Neural cell (in vitro differentiated cells): ENCODE data around the gene PTCD1.

Source experiments
- EP300 ChIP-seq: fragments of 450-650 bp; conservative IDR thresholded peaks from 2 replicates; pipeline ENCODE4 v1.6.1; 2014; ENCODE audit warnings: antibody characterized with exemption, mild to moderate bottlenecking, moderate library complexity; ENCODE audit not compliant: poor library complexity, severe bottlenecking
- EZH2 ChIP-seq: fragments of 200-600, 300-800 bp; shearing (Covaris generic), sonication (generic); IDR thresholded peaks from 2 replicates; pipeline ENCODE4 v1.6.1; 2014; ENCODE audit warnings: antibody characterized with exemption, low read length, borderline replicate concordance, mild to moderate bottlenecking; ENCODE audit not compliant: insufficient read depth, poor library complexity, severe bottlenecking
- MXI1 ChIP-seq: fragments of 450-650 bp; conservative IDR thresholded peaks from 2 replicates; pipeline ENCODE4 v1.6.1; 2014; ENCODE audit warnings: antibody characterized with exemption, mild to moderate bottlenecking; ENCODE audit not compliant: poor library complexity, severe bottlenecking
- RAD21 ChIP-seq: fragments of 450-650 bp; conservative IDR thresholded peaks from 2 replicates; pipeline ENCODE4 v1.6.1; 2014; ENCODE audit warnings: antibody characterized with exemption, mild to moderate bottlenecking, moderate library complexity
- REST ChIP-seq: IDR thresholded peaks from 2 replicates; pipeline ENCODE4 v1.6.1; 2012; ENCODE audit warnings: borderline replicate concordance
- SMC3 ChIP-seq: fragments of 450-650 bp; conservative IDR thresholded peaks from 2 replicates; pipeline ENCODE4 v1.6.1; 2014; ENCODE audit warnings: antibody characterized with exemption, mild to moderate bottlenecking, moderate library complexity; ENCODE audit not compliant: poor library complexity
- TF ChIP-seq, protein P1 (sequence below): fragments of 450-650 bp; IDR thresholded peaks from 2 replicates; pipeline ENCODE4 v1.5.1; 2014; ENCODE audit warnings: antibody characterized with exemption, mild to moderate bottlenecking, moderate library complexity; ENCODE audit not compliant: poor library complexity, severe bottlenecking

DNA sequence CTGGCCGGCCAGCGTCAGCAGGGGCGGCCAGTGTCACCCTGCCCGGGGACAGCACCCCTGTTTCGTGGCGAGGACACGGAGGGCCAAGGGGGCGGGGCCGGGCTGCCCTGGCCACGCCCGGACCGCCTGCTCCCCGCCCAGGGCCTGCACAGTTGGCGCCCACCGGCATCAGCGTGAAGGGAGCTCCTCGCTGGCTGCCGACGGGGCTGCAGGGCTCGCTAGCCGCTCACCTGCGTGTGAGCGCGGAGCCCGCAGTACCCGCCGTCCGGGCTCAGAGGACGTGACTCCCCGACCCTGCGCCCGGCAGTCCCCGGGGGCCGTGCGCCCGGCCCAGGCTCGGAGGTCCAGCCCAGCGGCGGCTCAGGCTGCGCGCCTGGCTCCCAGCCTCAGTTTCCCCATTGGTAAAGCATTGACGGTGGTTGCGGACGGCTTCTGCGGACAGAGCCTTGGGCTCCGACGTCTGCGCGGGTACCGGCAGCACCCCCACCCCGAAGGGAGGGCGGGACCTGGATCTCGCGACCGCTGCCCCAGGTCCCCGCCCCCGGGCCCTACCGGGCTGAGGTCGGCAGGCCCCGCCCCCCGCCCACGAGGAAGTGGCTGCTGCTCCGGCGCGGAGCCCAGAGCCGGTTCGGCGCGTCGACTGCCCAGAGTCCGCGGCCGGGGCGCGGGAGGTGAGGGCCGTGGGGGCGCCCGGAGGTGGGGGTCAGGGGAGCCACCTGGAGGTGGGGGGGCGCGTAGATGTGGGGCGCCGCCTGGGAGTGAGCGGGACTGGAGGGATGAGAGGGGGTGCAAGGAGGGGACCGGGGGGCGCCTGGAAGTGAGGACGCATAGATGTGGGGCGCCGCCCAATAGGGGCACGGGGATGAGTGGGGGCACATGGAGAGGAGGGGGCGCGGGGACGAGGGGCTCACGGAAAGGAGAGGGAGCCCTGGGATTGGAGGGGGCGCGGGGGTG lies 64.2 kb downstream of the PTCD1 start, which contains the start of gene ARPC1B:
- TF ChIP-seq REST (no peak), EP300 (no peak), EZH2 (no peak), SMC3 (no peak), MXI1 (no peak), RAD21 (no peak)
- TF ChIP-seq, protein P1, sequence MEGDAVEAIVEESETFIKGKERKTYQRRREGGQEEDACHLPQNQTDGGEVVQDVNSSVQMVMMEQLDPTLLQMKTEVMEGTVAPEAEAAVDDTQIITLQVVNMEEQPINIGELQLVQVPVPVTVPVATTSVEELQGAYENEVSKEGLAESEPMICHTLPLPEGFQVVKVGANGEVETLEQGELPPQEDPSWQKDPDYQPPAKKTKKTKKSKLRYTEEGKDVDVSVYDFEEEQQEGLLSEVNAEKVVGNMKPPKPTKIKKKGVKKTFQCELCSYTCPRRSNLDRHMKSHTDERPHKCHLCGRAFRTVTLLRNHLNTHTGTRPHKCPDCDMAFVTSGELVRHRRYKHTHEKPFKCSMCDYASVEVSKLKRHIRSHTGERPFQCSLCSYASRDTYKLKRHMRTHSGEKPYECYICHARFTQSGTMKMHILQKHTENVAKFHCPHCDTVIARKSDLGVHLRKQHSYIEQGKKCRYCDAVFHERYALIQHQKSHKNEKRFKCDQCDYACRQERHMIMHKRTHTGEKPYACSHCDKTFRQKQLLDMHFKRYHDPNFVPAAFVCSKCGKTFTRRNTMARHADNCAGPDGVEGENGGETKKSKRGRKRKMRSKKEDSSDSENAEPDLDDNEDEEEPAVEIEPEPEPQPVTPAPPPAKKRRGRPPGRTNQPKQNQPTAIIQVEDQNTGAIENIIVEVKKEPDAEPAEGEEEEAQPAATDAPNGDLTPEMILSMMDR, result no peak
